22Rv1 (cell line): Measurements from ENCODE around the gene LIMS1.

ENCODE experiments used
- ZFX ChIP-seq: fragments of 450-650 bp; IDR thresholded peaks from 2 replicates; pipeline ENCODE4 v1.6.1; 2017; ENCODE audit warnings: antibody characterized with exemption, borderline replicate concordance
- TF ChIP-seq, protein P1 (sequence below): fragments of 450-650 bp; IDR thresholded peaks from 2 replicates; pipeline ENCODE4 v1.5.1; 2017; ENCODE audit warnings: mild to moderate bottlenecking

DNA sequence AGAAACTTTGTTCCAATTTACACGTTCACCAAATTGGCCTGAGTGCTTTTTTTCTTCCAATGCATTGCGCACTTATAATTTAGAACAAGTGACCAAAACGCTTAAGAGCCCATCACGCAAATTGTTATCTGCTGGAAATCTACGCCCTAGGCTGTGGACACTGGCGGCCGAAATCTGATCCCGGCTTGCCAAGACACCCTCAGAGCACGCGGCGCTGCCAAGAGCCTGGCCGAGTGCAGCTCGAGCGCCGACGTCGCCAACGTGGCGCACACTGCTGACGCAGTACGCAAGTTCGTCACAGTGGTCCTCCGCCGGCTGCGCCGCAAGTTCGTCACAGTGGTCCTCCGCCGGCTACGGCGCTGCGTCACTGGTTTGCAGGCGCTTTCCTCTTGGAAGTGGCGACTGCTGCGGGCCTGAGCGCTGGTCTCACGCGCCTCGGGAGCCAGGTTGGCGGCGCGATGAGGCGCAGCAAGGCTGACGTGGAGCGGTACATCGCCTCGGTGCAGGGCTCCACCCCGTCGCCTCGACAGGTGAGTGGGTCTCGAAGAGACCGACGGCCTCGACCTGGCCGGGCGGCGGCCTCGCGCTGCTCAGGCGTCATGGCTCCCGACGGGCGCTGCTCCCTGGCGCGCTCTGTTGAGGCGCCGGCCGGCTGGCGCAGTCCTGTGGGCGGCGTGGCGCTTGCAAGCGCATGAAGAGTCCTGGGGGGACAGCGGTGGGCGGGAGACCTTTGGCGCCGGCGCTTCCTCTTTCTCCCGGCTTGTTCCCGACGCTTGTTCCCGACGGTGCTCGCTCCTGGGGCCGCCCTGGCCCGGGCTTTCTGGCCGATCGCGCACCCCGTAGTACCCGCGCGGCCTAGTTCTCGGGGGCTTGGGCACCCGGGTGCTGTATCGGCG is 185.1 kb downstream of the LIMS1 start, which contains the start of gene RANBP2:
- TF ChIP-seq, protein P1, sequence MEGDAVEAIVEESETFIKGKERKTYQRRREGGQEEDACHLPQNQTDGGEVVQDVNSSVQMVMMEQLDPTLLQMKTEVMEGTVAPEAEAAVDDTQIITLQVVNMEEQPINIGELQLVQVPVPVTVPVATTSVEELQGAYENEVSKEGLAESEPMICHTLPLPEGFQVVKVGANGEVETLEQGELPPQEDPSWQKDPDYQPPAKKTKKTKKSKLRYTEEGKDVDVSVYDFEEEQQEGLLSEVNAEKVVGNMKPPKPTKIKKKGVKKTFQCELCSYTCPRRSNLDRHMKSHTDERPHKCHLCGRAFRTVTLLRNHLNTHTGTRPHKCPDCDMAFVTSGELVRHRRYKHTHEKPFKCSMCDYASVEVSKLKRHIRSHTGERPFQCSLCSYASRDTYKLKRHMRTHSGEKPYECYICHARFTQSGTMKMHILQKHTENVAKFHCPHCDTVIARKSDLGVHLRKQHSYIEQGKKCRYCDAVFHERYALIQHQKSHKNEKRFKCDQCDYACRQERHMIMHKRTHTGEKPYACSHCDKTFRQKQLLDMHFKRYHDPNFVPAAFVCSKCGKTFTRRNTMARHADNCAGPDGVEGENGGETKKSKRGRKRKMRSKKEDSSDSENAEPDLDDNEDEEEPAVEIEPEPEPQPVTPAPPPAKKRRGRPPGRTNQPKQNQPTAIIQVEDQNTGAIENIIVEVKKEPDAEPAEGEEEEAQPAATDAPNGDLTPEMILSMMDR, result no peak
- no peak for TF ChIP-seq ZFX
